ENCODE measurements around the gene RCOR2. TPM values are rescaled to one million over a fixed set of nuclear protein-coding genes. Genes with fewer than 3 reads are reported as not detected.

The RCOR2 gene
- total and polyA plus RNA-seq, 2 donors (not counting 1 experiment from before 2014, with no cell fraction given): 1.8 to 5.6 TPM

- Histone ChIP-seq H2AFZ (ENCODE audit: low read length) (no peak overlapping the region), H4K20me1 (ENCODE audit: control insufficient read depth, extremely low read depth, insufficient read depth, low read length) (no peaks in the 10 kb centered on the region), H3K4me1 (ENCODE audit: control insufficient read depth, extremely low read depth, insufficient read depth, low read length) (no peaks in the 10 kb centered on the region), H3K79me2 (ENCODE audit: control insufficient read depth, insufficient read depth, low read length) (no peaks in the 10 kb centered on the region), H3K4me3 (replicated peaks in 1 of 4; ENCODE audit: control extremely low read depth in 1 of 4, insufficient read depth in 1 of 4, low read depth in 3 of 4, low read length in 4 of 4) (no peak overlapping the region), H3K9me3 (ENCODE audit: control insufficient read depth, insufficient read depth, low read depth, low read length) (no peaks in the 10 kb centered on the region), H3K9ac (ENCODE audit: insufficient read depth, low read length) (no peak overlapping the region), H3K4me2 (ENCODE audit: extremely low read depth, insufficient read depth, low read length) (no peak overlapping the region), H3K27ac (ENCODE audit: insufficient read depth, low read length) (no peak overlapping the region), H3K27me3 (ENCODE audit: control insufficient read depth, insufficient read depth, low read length) (no peaks in the 10 kb centered on the region), H3K36me3 (ENCODE audit: control insufficient read depth, insufficient read depth, low read length) (no peaks in the 10 kb centered on the region)
- DNase-seq (ENCODE audit: low read depth in 2 of 2): peak in 1 of 2 donors; percentile 78
- no peak for TF ChIP-seq CTCF (conservative IDR thresholded peaks at IDR 0.05 in 1 of 2, IDR thresholded peaks at IDR 0.05 in 1 of 2; ENCODE audit: low read depth in 1 of 2, low read length in 2 of 2)
- TF ChIP-seq EZH2 (IDR thresholded peaks at IDR 0.05; ENCODE audit: low read length, missing control alignments): no peak
Measured at GRCh38 chr11:63961608-63962412, 44.8 kb upstream of the RCOR2 start.

GRCh38 chr11:63958008-63958407 lies 41.0 kb upstream of the RCOR2 start:
- Histone ChIP-seq H3K36me3 (ENCODE audit: control insufficient read depth, insufficient read depth, low read length) (peaks cover 3% of the 10 kb centered on the region), H3K79me2 (ENCODE audit: control insufficient read depth, insufficient read depth, low read length) (no peaks in the 10 kb centered on the region), H3K4me3 (replicated peaks in 1 of 4; ENCODE audit: control extremely low read depth in 1 of 4, insufficient read depth in 1 of 4, low read depth in 3 of 4, low read length in 4 of 4) (no peak overlapping the region), H4K20me1 (ENCODE audit: control insufficient read depth, extremely low read depth, insufficient read depth, low read length) (no peaks in the 10 kb centered on the region), H3K4me2 (ENCODE audit: extremely low read depth, insufficient read depth, low read length) (no peak overlapping the region), H2AFZ (ENCODE audit: low read length) (no peak overlapping the region), H3K27ac (ENCODE audit: insufficient read depth, low read length) (no peak overlapping the region), H3K9me3 (ENCODE audit: control insufficient read depth, insufficient read depth, low read depth, low read length) (no peaks in the 10 kb centered on the region), H3K4me1 (ENCODE audit: control insufficient read depth, extremely low read depth, insufficient read depth, low read length) (no peaks in the 10 kb centered on the region), H3K9ac (ENCODE audit: insufficient read depth, low read length) (no peak overlapping the region), H3K27me3 (ENCODE audit: control insufficient read depth, insufficient read depth, low read length) (no peaks in the 10 kb centered on the region)
- DNase-seq (ENCODE audit: low read depth in 2 of 2): no peak
- TF ChIP-seq CTCF (conservative IDR thresholded peaks at IDR 0.05 in 1 of 2, IDR thresholded peaks at IDR 0.05 in 1 of 2; ENCODE audit: low read depth in 1 of 2, low read length in 2 of 2): no peak
- no peak for TF ChIP-seq EZH2 (IDR thresholded peaks at IDR 0.05; ENCODE audit: low read length, missing control alignments)

GRCh38 chr11:63952570-63952969 lies 35.6 kb upstream of the RCOR2 start:
- Histone ChIP-seq H2AFZ (ENCODE audit: low read length) (no peak overlapping the region), H3K27ac (ENCODE audit: insufficient read depth, low read length) (no peak overlapping the region), H3K4me1 (ENCODE audit: control insufficient read depth, extremely low read depth, insufficient read depth, low read length) (no peaks in the 10 kb centered on the region), H3K36me3 (ENCODE audit: control insufficient read depth, insufficient read depth, low read length) (peaks cover 6% of the 10 kb centered on the region), H3K4me2 (ENCODE audit: extremely low read depth, insufficient read depth, low read length) (no peak overlapping the region), H3K27me3 (ENCODE audit: control insufficient read depth, insufficient read depth, low read length) (no peaks in the 10 kb centered on the region), H3K9me3 (ENCODE audit: control insufficient read depth, insufficient read depth, low read depth, low read length) (no peaks in the 10 kb centered on the region), H3K9ac (ENCODE audit: insufficient read depth, low read length) (no peak overlapping the region), H3K79me2 (ENCODE audit: control insufficient read depth, insufficient read depth, low read length) (no peaks in the 10 kb centered on the region), H3K4me3 (replicated peaks in 1 of 4; ENCODE audit: control extremely low read depth in 1 of 4, insufficient read depth in 1 of 4, low read depth in 3 of 4, low read length in 4 of 4) (no peak overlapping the region), H4K20me1 (ENCODE audit: control insufficient read depth, extremely low read depth, insufficient read depth, low read length) (no peaks in the 10 kb centered on the region)
- TF ChIP-seq CTCF (conservative IDR thresholded peaks at IDR 0.05 in 1 of 2, IDR thresholded peaks at IDR 0.05 in 1 of 2; ENCODE audit: low read depth in 1 of 2, low read length in 2 of 2) (no peak), EZH2 (IDR thresholded peaks at IDR 0.05; ENCODE audit: low read length, missing control alignments) (no peak)
- DNase-seq (ENCODE audit: low read depth in 2 of 2): no peak
